OCI-LY1 (cell line): ENCODE data around the gene ARPIN.

Source experiments
- H2AFZ ChIP-seq: fragments of 200-600 bp; sonication (generic), shearing (Covaris generic); 2 replicates; pipeline ENCODE4 v1.6.0; 2014; ENCODE audit warnings: antibody characterized with exemption, mild to moderate bottlenecking, low read length
- H3F3A ChIP-seq: fragments of 200-600 bp; sonication (generic), shearing (Covaris generic); 2 replicates; pipeline ENCODE4 v1.6.0; 2014; ENCODE audit warnings: mild to moderate bottlenecking, antibody characterized with exemption, low read length, moderate library complexity; ENCODE audit not compliant: insufficient read depth
- H3K27ac ChIP-seq: fragments of 200-600 bp; sonication (generic); 2 replicates; pipeline ENCODE4 v1.5.1; 2014; ENCODE audit warnings: low read length, mixed run types, mild to moderate bottlenecking, low read depth; ENCODE audit not compliant: poor library complexity, severe bottlenecking
- H3K27me3 ChIP-seq: fragments of 200-600 bp; sonication (generic); 2 replicates; pipeline ENCODE4 v1.6.0; 2014; ENCODE audit warnings: antibody characterized with exemption, mild to moderate bottlenecking, low read length, moderate library complexity; ENCODE audit not compliant: insufficient read depth
- H3K36me3 ChIP-seq: fragments of 200-600 bp; sonication (generic); 2 replicates; pipeline ENCODE4 v1.6.1; 2014; ENCODE audit warnings: mild to moderate bottlenecking, antibody characterized with exemption, low read length, moderate library complexity, mixed read lengths; ENCODE audit not compliant: insufficient read depth
- H3K4me1 ChIP-seq: fragments of 200-600 bp; sonication (generic); 2 replicates; pipeline ENCODE4 v1.5.1; 2014; ENCODE audit warnings: mild to moderate bottlenecking, low read length, moderate library complexity; ENCODE audit not compliant: insufficient read depth, severe bottlenecking
- H3K4me2 ChIP-seq: fragments of 200-600 bp; sonication (generic), shearing (Covaris generic); 2 replicates; pipeline ENCODE4 v1.6.1; 2014; ENCODE audit warnings: low read length
- H3K4me3 ChIP-seq: fragments of 200-600 bp; sonication (generic); 2 replicates; pipeline ENCODE4 v1.5.1; 2014; ENCODE audit warnings: low read length, low read depth, mild to moderate bottlenecking, mixed read lengths; ENCODE audit not compliant: poor library complexity, severe bottlenecking
- H3K79me2 ChIP-seq: fragments of 200-600 bp; shearing (Covaris generic); 2 replicates; pipeline ENCODE4 v1.6.1; 2016; ENCODE audit warnings: mixed run types, low read length, mixed read lengths; ENCODE audit not compliant: insufficient read depth
- H3K9ac ChIP-seq: fragments of 200-600 bp; sonication (generic), shearing (Covaris generic); 2 replicates; pipeline ENCODE4 v1.6.1; 2014; ENCODE audit warnings: mild to moderate bottlenecking, low read length, mixed read lengths
- H3K9me2 ChIP-seq: fragments of 200-600 bp; sonication (generic), shearing (Covaris generic); 2 replicates; pipeline ENCODE4 v1.6.1; 2014; ENCODE audit warnings: low read depth, mild to moderate bottlenecking, low read length, mixed read lengths
- H3K9me3 ChIP-seq: fragments of 200-600 bp; shearing (Covaris generic); 2 replicates; pipeline ENCODE4 v1.6.1; 2014; ENCODE audit warnings: low read length, mixed read lengths
- H4K20me1 ChIP-seq: fragments of 200-600 bp; sonication (generic), shearing (Covaris generic); 2 replicates; pipeline ENCODE4 v1.6.0; 2016; ENCODE audit warnings: mild to moderate bottlenecking, low read length; ENCODE audit not compliant: insufficient read depth
- EZH2 ChIP-seq: fragments of 200-600 bp; sonication (generic), shearing (Covaris generic); IDR thresholded peaks from 2 replicates; pipeline ENCODE4 v1.8.0; 2017; ENCODE audit warnings: borderline replicate concordance, mixed run types, mild to moderate bottlenecking, antibody characterized with exemption, low read length, moderate library complexity, mixed read lengths
- TF ChIP-seq, protein P1 (sequence below): fragments of 200-600 bp; sonication (generic), shearing (Covaris generic); IDR thresholded peaks from 2 replicates; pipeline ENCODE4 v1.5.1; 2017; ENCODE audit warnings: mild to moderate bottlenecking, antibody characterized with exemption, low read length, moderate library complexity, mixed read lengths

The ARPIN gene

DNA sequence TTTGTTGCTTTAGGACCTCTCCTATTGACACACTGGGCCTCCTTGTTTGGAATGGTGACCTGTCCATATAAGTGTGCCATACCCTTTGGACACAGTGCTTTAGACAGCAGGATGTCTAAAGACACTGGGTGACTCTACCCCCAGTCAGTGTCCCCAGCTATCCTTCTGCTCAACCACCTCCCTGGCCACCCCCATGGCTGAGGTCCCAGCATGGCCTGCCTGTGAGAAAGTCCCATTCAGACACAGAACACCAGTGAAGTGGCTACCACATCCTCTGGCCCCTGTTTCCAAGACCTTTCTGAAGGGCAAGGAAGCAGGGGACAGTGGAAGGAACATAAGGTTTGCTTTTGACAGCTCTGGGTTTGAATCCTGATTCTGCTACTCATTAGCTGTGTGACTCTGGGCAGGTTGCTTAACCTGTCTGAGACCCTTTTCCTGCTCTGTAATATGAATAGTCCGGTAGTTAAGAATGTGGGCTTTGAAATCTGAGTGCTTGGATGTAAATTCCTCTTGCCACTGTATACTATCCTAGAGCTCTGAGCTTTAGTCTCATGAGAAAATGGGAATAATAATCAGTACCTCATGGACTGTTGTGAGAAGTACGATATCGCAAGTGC, 12.7 kb downstream of the ARPIN start:
- H3K4me1 ChIP-seq: no peaks in the 10 kb centered on the region
- H2AFZ ChIP-seq: no peak overlapping the region
- H3K27ac ChIP-seq: no peak overlapping the region
- no peak overlapping the region for H3K4me2 ChIP-seq
- no peak overlapping the region for H3K9ac ChIP-seq
- H3K27me3 ChIP-seq: peaks cover 16% of the 10 kb centered on the region
- no peaks in the 10 kb centered on the region for H3K9me2 ChIP-seq
- H3F3A ChIP-seq: no peaks in the 10 kb centered on the region
- H3K79me2 ChIP-seq: no peaks in the 10 kb centered on the region
- no peak overlapping the region for H3K4me3 ChIP-seq
- H4K20me1 ChIP-seq: no peaks in the 10 kb centered on the region
- H3K36me3 ChIP-seq: no peaks in the 10 kb centered on the region
- H3K9me3 ChIP-seq: no peaks in the 10 kb centered on the region
- TF ChIP-seq, protein P1, sequence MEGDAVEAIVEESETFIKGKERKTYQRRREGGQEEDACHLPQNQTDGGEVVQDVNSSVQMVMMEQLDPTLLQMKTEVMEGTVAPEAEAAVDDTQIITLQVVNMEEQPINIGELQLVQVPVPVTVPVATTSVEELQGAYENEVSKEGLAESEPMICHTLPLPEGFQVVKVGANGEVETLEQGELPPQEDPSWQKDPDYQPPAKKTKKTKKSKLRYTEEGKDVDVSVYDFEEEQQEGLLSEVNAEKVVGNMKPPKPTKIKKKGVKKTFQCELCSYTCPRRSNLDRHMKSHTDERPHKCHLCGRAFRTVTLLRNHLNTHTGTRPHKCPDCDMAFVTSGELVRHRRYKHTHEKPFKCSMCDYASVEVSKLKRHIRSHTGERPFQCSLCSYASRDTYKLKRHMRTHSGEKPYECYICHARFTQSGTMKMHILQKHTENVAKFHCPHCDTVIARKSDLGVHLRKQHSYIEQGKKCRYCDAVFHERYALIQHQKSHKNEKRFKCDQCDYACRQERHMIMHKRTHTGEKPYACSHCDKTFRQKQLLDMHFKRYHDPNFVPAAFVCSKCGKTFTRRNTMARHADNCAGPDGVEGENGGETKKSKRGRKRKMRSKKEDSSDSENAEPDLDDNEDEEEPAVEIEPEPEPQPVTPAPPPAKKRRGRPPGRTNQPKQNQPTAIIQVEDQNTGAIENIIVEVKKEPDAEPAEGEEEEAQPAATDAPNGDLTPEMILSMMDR: no peak
- no peak for TF ChIP-seq EZH2

DNA sequence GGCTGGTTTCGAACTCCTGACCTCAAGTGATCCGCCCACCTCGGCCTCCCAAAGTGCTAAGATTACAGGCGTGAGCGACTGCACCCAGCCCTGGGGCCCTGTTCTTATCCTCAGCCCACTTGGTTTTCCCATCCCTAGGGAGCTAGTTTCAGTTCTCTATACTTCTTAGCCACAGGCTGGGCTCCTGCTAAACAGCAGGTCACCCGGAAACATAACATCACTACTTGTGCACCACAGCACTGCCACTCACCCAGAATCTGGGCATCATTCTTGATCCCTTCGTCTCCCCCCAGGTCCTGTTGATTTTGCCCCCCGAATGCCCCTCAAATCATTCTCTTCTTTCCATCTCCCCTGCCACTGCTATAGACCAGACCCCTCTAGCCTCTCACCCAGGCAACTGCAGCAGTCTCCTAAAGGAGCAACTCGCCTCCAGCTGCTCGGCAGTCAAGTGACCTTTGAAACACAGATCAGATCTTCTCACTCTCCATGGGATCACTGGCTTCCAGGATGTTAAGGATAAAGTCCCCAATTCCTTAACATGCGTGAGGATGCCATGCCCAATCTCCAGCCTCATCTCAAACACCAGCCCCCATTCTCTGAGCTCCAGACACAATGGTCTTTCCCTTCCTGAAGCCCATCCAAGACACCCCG, 13.3 kb downstream of the ARPIN start:
- no peak overlapping the region for H3K4me3 ChIP-seq
- H3K4me2 ChIP-seq: no peak overlapping the region
- H3K9me2 ChIP-seq: no peaks in the 10 kb centered on the region
- no peak overlapping the region for H2AFZ ChIP-seq
- no peaks in the 10 kb centered on the region for H3K9me3 ChIP-seq
- H3K4me1 ChIP-seq: peaks cover 2% of the 10 kb centered on the region
- no peaks in the 10 kb centered on the region for H3F3A ChIP-seq
- no peaks in the 10 kb centered on the region for H3K79me2 ChIP-seq
- no peak overlapping the region for H3K27ac ChIP-seq
- no peaks in the 10 kb centered on the region for H3K36me3 ChIP-seq
- H3K9ac ChIP-seq: no peak overlapping the region
- no peak for TF ChIP-seq EZH2
- TF ChIP-seq, protein P1: no peak
- peaks cover 16% of the 10 kb centered on the region for H3K27me3 ChIP-seq
- H4K20me1 ChIP-seq: no peaks in the 10 kb centered on the region

DNA sequence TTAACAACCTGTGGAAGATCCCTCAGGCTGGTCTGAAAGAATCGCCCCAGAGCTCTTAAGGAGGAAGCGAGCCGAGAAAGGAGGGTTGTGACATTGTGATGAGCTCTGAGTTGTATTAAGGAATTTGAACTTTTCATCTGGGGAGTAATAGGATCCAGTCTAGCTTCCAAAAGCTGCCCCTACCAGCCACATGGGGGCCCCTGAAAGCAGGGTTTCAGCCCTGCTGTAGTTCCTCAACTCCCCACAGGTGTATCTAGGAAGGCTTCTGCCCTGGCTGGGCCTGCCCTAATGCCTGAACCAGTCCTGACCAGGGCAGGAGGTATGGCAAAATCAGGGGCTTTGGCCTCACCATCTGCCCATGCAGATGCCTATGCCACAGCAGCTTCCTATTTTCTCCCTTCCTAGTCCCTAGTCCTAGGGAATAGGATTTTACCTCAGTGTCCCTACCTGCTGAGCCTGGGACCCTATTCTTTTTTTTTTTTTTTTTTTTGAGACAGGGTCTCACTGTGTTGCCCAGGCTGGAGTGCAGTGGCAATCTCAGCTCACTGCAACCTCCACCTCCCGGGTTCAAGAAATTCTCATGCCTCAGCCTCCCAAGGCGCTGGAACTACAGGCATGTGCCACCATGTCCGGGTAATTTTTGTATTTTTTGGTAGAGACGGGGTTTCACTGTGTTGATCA, 14.0 kb downstream of the ARPIN start:
- Histone ChIP-seq H3K9me3 (no peaks in the 10 kb centered on the region), H3K4me3 (no peak overlapping the region), H3K9me2 (no peaks in the 10 kb centered on the region), H3K9ac (no peak overlapping the region), H3K4me2 (no peak overlapping the region), H3F3A (no peaks in the 10 kb centered on the region), H4K20me1 (no peaks in the 10 kb centered on the region), H3K27ac (no peak overlapping the region), H2AFZ (no peak overlapping the region), H3K27me3 (peaks cover 14% of the 10 kb centered on the region), H3K4me1 (peaks cover 4% of the 10 kb centered on the region), H3K36me3 (no peaks in the 10 kb centered on the region), H3K79me2 (no peaks in the 10 kb centered on the region)
- TF ChIP-seq, protein P1: peak; percentile 70
- no peak for TF ChIP-seq EZH2
